ENCODE results near the gene DCST2.
A peak's percentile ranks its signal among the peaks of the same experiment; 100 is the strongest.

Gene DCST2

GRCh38 chr1:155008015-155008941, 25.3 kb downstream of the DCST2 start:
- no peak for DNase-seq

- DNase-seq: no peak
Observed at GRCh38 chr1:155007251-155007828, 26.2 kb downstream of the DCST2 start.

- no peak for DNase-seq
Observed at GRCh38 chr1:155006601-155007101, 26.9 kb downstream of the DCST2 start.

- no peak for DNase-seq
Observed at GRCh38 chr1:155005076-155006011, 28.2 kb downstream of the DCST2 start.

GRCh38 chr1:155004352-155005075, 29.1 kb downstream of the DCST2 start:
- peak; percentile 18 for DNase-seq

- DNase-seq: no peak
Observed at GRCh38 chr1:155003766-155004351, 29.7 kb downstream of the DCST2 start.

GRCh38 chr1:155003227-155003765, 30.3 kb downstream of the DCST2 start:
- peak; percentile 34 for DNase-seq

- DNase-seq: peak; percentile 73
Observed at GRCh38 chr1:155002464-155003226, 30.9 kb downstream of the DCST2 start, which contains the start of gene ZBTB7B. Gene ZBTB7B (plus strand): TSS chr1:155002802. CDS start chr1:155014661, 11,859 bp downstream.

- DNase-seq: peak; percentile 98
Observed at GRCh38 chr1:155001675-155002463, 31.7 kb downstream of the DCST2 start.

- DNase-seq: no peak
Observed at GRCh38 chr1:155001425-155001674, 32.2 kb downstream of the DCST2 start.

GRCh38 chr1:155000726-155001424, 32.7 kb downstream of the DCST2 start:
- DNase-seq: peak; percentile 86

- DNase-seq: no peak
Observed at GRCh38 chr1:155000411-155000725, 33.2 kb downstream of the DCST2 start.

GRCh38 chr1:154999571-155000410, 33.8 kb downstream of the DCST2 start:
- no peak for DNase-seq

- no peak for DNase-seq
Observed at GRCh38 chr1:154998818-154999570, 34.6 kb downstream of the DCST2 start.

- no peak for DNase-seq
Observed at GRCh38 chr1:154998201-154998780, 35.3 kb downstream of the DCST2 start.

- no peak for DNase-seq
Observed at GRCh38 chr1:154996966-154997701, 36.4 kb downstream of the DCST2 start.

All from NCI-H2107 (cell line).